ENCODE results near the gene TMED7. TPM values are rescaled to one million over a fixed set of nuclear protein-coding genes. Genes with fewer than 3 reads are reported as not detected.

The TMED7 gene
- total and polyA plus RNA-seq, 2 of the 4 experiments (the other 2 are of a cell fraction) = 75.6 to 86.7 TPM

DNA sequence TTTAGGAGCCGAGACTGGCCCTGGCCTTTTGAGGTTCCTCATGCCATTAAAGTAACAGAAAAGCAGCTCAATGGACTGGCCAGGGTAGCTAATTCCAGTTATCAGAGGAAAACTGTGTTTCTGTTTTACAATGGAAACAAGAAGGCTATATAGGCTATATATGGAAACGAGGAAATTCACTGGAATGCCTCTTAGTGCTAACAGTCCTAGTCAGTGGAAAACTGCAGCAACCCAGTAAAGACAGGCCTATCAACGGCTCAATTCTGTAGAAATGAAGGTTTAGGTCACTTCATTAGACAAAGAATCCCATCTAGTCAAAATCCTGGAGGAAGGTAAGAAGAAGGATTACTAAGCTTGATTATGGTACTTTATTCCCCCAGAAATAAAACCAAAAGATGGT lies 20.4 kb downstream of the TMED7 start:
- Histone ChIP-seq H3K36me3 (ENCODE audit: control insufficient read depth, insufficient read depth, low read length) (no peaks in the 10 kb centered on the region; the same call in 1 of the 2 replicates), H3K14ac (replicated peaks; ENCODE audit: low read depth, low read length) (no peak overlapping the region), H4K5ac (ENCODE audit: low read depth, low read length) (no peak overlapping the region), H3K79me1 (ENCODE audit: low read depth in 1 of 2, low read length in 2 of 2) (peaks cover 11 to 36% of the 10 kb centered on the region in 2 experiments), H2AK5ac (ENCODE audit: low read depth, low read length) (no peak overlapping the region), H2BK120ac (ENCODE audit: low read depth, low read length) (no peak overlapping the region), H3K27me3 (ENCODE audit: control insufficient read depth, insufficient read depth, low read length) (no peaks in the 10 kb centered on the region), H2BK5ac (ENCODE audit: low read depth, low read length, poor library complexity, severe bottlenecking) (no peak overlapping the region), H2AFZ (replicated peaks; ENCODE audit: low read length, poor library complexity) (no peak overlapping the region), H3K56ac (ENCODE audit: extremely low read depth, insufficient read depth, low read length) (no peak overlapping the region), H3K23ac (ENCODE audit: low read depth, low read length) (no peak overlapping the region), H4K8ac (ENCODE audit: low read depth in 2 of 2, low read length in 2 of 2) (no peak overlapping the region), H3K4ac (ENCODE audit: low read depth, low read length) (no peak overlapping the region), H4K91ac (ENCODE audit: insufficient read depth, low read depth, low read length) (no peak overlapping the region), H3K9ac (ENCODE audit: low read depth, low read length) (no peak overlapping the region), H2BK15ac (ENCODE audit: low read depth, low read length) (no peak overlapping the region), H3K18ac (ENCODE audit: low read depth, low read length) (no peak overlapping the region), H2BK20ac (ENCODE audit: low read depth, low read length) (no peak overlapping the region), H3K4me1 (ENCODE audit: control insufficient read depth, insufficient read depth, low read length) (peaks cover 5% of the 10 kb centered on the region), H3K9me1 (ENCODE audit: insufficient read depth, low read length) (no peaks in the 10 kb centered on the region), H2AK9ac (replicated peaks; ENCODE audit: low read depth, low read length, poor library complexity) (no peak overlapping the region), H3K4me3 (ENCODE audit: insufficient read depth, low read depth, low read length) (no peak overlapping the region), H4K20me1 (ENCODE audit: insufficient read depth, low read length) (no peaks in the 10 kb centered on the region), H3K4me2 (ENCODE audit: low read depth, low read length) (no peak overlapping the region), H3K9me3 (ENCODE audit: control insufficient read depth, insufficient read depth, low read length) (no peaks in the 10 kb centered on the region), H3K27ac (ENCODE audit: insufficient read depth, low read length) (no peak overlapping the region)
- dilution Hi-C loops (cut with HindIII; ENCODE audit: low sequenced_read_pairs, unreplicated experiment) = no loop called here
- no CpG with 5 or more reads among the region's 3 CpGs for WGBS, 2 experiments (ENCODE audit: extremely low coverage in 2 of 2, insufficient read length in 1 of 2)
- intact Hi-C loops (cut with micrococcal nuclease) = no loop called here
- TF ChIP-seq, protein P1, sequence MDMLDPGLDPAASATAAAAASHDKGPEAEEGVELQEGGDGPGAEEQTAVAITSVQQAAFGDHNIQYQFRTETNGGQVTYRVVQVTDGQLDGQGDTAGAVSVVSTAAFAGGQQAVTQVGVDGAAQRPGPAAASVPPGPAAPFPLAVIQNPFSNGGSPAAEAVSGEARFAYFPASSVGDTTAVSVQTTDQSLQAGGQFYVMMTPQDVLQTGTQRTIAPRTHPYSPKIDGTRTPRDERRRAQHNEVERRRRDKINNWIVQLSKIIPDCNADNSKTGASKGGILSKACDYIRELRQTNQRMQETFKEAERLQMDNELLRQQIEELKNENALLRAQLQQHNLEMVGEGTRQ (IDR thresholded peaks at IDR 0.05; ENCODE audit: low read depth, low read length) = no peak
- TF ChIP-seq RAD21 (IDR thresholded peaks at IDR 0.05; ENCODE audit: low read length) (no peak), MAFK (IDR thresholded peaks at IDR 0.05; ENCODE audit: low read depth, low read length) (no peak), POLR2A (IDR thresholded peaks at IDR 0.05; ENCODE audit: low read depth, low read length) (no peak), MXI1 (IDR thresholded peaks at IDR 0.05; ENCODE audit: borderline replicate concordance, low read depth, low read length) (no peak), SMC3 (IDR thresholded peaks at IDR 0.05; ENCODE audit: low read depth, low read length) (no peak), BHLHE40 (IDR thresholded peaks at IDR 0.05; ENCODE audit: low read depth, low read length) (no peak)
- TF ChIP-seq, protein P2, sequence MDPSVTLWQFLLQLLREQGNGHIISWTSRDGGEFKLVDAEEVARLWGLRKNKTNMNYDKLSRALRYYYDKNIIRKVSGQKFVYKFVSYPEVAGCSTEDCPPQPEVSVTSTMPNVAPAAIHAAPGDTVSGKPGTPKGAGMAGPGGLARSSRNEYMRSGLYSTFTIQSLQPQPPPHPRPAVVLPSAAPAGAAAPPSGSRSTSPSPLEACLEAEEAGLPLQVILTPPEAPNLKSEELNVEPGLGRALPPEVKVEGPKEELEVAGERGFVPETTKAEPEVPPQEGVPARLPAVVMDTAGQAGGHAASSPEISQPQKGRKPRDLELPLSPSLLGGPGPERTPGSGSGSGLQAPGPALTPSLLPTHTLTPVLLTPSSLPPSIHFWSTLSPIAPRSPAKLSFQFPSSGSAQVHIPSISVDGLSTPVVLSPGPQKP (IDR thresholded peaks at IDR 0.05; ENCODE audit: borderline replicate concordance, low read depth, low read length) = no peak
- in situ Hi-C loops (cut with MboI; ENCODE audit: low sequenced_read_pairs) = loop anchor here (25.0 kb wide), 1 partner anchor 1368 kb away; no protein-coding TSS in a partner anchor
- ChIA-PET CTCF (no interaction called here), POLR2A (ENCODE audit: unreplicated experiment) (interaction anchor here (0.9 kb wide), 1 partner anchor 11 kb away, joined by 3 read pairs; no protein-coding TSS in a partner anchor)
- DNase-seq = no peak
- BruUV-seq (replicated peaks) = no TSS peak
- no peak for ATAC-seq (ENCODE audit: low read depth)
